NB4 (cell line): ENCODE data around the gene ELF1.

Experiments used
- DNase-seq: peaks from one replicate; pipeline ENCODE4 v3.0.0; 2010; ENCODE audit warnings: low read depth
- H3K4me3 ChIP-seq: one replicate; pipeline ENCODE4 v1.5.1; 2011; ENCODE audit warnings: mild to moderate bottlenecking, low read depth, low read length, moderate library complexity
- MYC ChIP-seq: IDR thresholded peaks from 2 replicates; pipeline ENCODE4 v1.6.1; 2011; ENCODE audit warnings: low read depth, low read length
- POLR2A ChIP-seq: IDR thresholded peaks from 2 replicates; pipeline ENCODE4 v1.6.1; 2011; ENCODE audit warnings: mild to moderate bottlenecking; ENCODE audit not compliant: insufficient read length; ENCODE audit errors: extremely low read depth
- TF ChIP-seq, protein P1 (sequence below): IDR thresholded peaks from 2 replicates; pipeline ENCODE4 v1.6.1; 2011; ENCODE audit warnings: low read depth, low read length
- TF ChIP-seq, protein P2 (sequence below): IDR thresholded peaks from one replicate; pipeline ENCODE4 v1.5.1; 2012; ENCODE audit warnings: low read depth, low read length

Gene ELF1

DNA sequence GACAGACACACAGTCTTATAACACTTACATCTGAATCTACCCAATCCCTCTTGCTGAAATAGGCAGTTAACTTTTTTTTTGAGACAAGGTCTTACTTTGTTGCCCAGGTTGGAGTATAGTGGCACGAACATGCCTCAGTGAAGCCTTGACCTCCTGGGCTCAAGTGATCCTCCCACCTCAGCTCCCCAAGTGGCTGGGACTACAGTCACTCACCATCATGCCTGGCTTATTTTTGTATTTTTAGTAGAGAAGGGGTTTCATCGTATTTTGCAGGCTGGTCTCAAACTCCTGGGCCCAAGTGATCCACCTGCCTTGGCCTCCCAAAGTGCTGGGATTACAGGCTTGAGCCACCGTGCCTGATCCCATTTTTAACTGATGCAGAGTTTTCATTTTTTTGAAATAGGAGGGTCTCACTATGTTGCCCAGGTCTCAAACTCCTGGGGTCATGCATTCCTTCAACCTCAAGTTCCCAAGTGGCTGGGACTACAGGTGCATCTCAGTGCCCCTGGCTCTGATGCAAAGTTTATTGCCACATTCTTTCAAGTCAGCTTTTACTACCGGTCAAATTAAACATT is 7.6 kb downstream of the ELF1 start:
- TF ChIP-seq POLR2A: no peak
- TF ChIP-seq MYC: no peak
- TF ChIP-seq, protein P1, sequence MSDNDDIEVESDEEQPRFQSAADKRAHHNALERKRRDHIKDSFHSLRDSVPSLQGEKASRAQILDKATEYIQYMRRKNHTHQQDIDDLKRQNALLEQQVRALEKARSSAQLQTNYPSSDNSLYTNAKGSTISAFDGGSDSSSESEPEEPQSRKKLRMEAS: no peak
- TF ChIP-seq, protein P2, sequence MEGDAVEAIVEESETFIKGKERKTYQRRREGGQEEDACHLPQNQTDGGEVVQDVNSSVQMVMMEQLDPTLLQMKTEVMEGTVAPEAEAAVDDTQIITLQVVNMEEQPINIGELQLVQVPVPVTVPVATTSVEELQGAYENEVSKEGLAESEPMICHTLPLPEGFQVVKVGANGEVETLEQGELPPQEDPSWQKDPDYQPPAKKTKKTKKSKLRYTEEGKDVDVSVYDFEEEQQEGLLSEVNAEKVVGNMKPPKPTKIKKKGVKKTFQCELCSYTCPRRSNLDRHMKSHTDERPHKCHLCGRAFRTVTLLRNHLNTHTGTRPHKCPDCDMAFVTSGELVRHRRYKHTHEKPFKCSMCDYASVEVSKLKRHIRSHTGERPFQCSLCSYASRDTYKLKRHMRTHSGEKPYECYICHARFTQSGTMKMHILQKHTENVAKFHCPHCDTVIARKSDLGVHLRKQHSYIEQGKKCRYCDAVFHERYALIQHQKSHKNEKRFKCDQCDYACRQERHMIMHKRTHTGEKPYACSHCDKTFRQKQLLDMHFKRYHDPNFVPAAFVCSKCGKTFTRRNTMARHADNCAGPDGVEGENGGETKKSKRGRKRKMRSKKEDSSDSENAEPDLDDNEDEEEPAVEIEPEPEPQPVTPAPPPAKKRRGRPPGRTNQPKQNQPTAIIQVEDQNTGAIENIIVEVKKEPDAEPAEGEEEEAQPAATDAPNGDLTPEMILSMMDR: no peak
- H3K4me3 ChIP-seq: peak overlapping the region; percentile 7

DNA sequence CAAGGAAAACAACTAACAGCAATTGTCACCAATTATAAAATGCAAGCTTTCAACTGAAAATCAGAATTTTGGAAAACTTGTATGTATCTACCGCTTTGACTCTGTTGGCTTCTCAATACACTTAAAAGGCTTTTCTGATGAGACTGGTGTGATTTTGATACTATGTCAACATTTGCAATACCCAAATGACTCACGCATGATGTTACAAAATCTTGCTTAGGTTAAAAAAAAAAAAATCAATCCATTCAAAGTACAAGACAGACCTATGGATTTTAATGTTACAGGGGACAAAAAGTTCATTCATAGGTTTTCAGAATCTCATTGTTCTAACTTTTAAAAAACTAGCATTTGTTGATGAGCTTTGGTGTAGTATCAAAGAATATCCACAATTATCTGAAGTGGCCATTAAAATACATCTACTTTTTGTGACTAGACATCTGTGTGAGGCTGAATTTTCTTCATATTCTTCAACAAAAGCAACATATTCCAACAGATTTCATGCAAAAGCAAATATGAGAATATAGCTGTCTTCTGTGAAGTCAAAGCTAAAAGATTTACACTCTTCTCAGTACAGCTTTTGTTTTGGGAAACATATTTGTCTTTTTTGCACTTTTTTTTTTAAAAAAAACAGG is 10.7 kb downstream of the ELF1 start:
- DNase-seq: peak; percentile 85
- H3K4me3 ChIP-seq: peak overlapping the region; percentile 39
- TF ChIP-seq, protein P1: peak; percentile 56
- TF ChIP-seq MYC (peak; percentile 64), POLR2A (no peak)

More for the DNA sequence above, 7.6 kb downstream of the ELF1 start:
- DNase-seq: no peak

DNA sequence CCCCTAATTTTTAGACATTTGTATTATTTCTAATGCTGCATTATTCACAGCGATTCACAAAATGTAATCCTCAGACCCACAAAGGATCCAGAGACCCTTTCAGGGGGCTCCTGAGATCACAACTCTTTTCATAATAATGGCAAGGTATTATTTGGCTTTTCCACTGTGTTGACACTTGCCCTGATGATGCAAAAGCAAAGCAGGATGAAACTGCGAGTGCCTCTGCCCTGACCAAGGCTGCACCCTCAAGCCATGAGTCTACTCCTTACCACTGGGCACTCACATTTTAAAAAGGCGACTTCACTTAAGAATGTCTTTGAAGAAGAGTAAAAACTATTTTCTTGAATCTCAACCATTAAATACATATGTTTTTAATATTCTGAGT is 11.4 kb downstream of the ELF1 start:
- peak overlapping the region; percentile 39 for H3K4me3 ChIP-seq
- DNase-seq: peak; percentile 65
- TF ChIP-seq, protein P1: peak; percentile 3; the same call in 1 of the 2 replicates
- TF ChIP-seq, protein P2: no peak

DNA sequence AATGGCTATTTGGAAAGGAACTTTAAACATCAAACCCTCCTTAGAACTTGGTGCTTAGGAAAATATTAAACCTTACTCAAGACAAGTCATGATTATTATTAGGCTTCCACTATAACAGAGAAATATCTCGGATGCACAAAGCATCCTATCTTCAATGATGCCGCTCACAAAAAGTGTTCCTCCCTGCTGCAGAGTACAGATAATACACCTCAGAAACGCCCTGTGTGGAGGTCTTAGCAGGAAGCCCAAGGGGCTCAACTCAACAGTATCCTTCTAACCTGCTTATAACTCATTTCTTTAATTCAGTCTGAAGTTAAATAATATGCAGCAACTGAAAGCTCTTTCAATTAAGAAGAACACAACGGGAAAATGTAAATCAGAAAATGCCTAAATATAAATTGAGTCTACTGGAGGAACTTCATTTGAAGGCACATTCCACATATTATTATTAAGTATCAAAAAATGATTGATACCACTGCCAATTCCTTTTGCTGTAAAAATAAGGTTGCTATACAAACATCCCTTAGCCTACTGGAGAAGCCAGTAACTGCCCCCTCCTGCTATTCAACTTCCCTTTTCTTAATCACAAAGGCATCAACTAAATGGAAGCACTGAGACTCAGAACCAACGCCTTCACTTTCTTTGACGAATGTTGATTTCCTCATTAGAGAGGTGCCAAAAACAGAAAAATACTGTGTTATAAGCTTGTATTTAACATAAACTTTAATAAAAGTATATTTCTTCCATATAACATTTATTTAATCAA is 12.0 kb downstream of the ELF1 start:
- H3K4me3 ChIP-seq: peak overlapping the region; percentile 39
- TF ChIP-seq, protein P1: no peak
- TF ChIP-seq MYC: no peak
- DNase-seq: peak; percentile 85

DNA sequence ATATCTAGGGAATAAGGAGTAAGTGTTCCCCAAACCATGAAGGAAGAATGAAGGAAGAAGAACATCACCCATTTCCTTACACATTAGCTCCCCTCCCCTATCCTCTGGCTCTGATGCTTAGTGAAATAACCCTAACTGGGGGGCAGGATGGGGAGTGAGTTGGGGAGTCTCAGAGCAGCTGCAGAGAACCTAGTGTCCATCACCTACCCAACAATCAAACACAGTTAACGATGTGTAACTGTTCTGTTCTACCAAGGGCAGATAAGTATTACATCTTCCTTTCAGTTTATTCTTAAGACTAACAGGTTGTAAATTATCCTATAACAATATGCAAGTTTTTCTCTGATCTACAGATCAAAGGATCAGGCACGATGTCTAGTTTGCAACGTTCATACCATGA is 12.8 kb downstream of the ELF1 start:
- no peak for DNase-seq
- H3K4me3 ChIP-seq: peak overlapping the region; percentile 50
- peak; percentile 6 for TF ChIP-seq POLR2A
- TF ChIP-seq MYC: no peak

DNA sequence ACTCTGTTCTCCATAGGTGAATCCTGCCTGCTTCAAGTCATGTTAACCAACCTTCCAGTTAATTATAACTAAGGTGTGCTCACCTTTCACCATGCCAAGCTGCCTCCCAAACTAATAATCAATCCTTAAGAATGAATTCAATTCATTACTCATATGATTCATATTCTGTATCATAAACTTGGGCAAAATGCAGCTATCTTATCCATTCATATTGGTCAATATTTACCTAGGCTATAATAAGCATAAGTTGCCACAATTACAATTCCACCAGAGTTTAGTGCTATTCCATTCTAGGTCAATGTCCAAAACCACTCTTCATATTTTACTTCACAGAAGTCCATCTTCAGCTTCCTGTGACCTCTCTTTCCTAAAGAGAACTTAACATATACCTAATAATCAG is 13.4 kb downstream of the ELF1 start:
- peak overlapping the region; percentile 50 for H3K4me3 ChIP-seq
- TF ChIP-seq POLR2A (no peak), MYC (no peak)
- TF ChIP-seq, protein P1: no peak
- TF ChIP-seq, protein P2: no peak
- no peak for DNase-seq

DNA sequence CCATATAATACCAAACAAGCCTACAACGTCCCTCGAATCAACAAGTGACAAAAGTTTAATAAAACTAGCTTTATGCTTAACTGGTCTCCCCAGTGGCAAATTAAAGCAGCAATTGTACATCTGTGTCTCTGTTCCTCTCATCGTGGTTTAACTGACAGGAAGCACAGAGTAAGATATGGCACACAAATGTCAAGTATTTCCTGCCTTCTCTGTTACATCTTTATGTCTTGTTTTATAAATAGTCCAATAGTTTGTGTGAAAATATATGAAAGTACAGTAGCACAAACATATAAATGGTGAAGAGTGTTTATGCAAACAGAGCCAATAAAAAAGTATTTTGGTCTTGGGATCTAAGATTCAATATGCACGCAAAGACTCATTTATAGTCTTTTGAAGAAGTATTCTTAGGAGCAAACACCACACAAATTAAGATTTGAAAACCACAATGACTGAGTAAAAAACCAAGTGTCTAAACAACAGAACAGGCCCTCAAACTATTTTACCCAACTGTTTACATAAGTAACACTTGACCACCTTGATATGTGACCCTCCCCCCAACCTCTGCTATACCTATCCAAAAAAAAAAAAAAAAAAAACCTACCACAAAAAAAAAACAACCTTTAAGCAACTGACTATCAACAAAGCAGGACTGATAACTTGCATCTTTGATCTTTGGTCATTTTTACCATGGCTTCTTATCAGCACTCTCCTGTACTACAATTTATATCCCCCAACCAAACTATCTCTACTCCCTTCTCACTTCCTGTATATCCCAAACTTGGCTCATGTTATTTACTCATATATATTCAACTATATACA is 14.0 kb downstream of the ELF1 start:
- peak; percentile 93 for DNase-seq
- TF ChIP-seq POLR2A (peak; percentile 25), MYC (peak; percentile 77)
- TF ChIP-seq, protein P2: no peak
- TF ChIP-seq, protein P1: peak; percentile 69; the same call in 1 of the 2 replicates
- peak overlapping the region; percentile 50 for H3K4me3 ChIP-seq
